HepG2 (cell line): ENCODE measurements around the gene MRPL37. TPM values are rescaled to one million over a fixed set of nuclear protein-coding genes. Genes with fewer than 3 reads are reported as not detected.

Source experiments
- ATAC-seq: fragments of 200-7000 bp; cut with Tn5 transposase; 3 replicates; pipeline ENCODE4 v1.9.1; 2020; ENCODE audit warnings: mild to moderate bottlenecking, moderate library complexity
- BruUV-seq: library from RNA; stranded (reverse); fragments of 400-500 nt; replicated peaks from 2 replicates; lab custom pipeline; 2021; lab: Mats Ljungman, UMichigan
- CTCF ChIA-PET: fragments of 300-600 bp; formaldehyde crosslinking; extraction: SDS; loops from one replicate; lab custom pipeline; 2021; ENCODE audit warnings: low total read pairs, inconsistent platforms, low intra/inter-chr PET ratio; lab: Yijun Ruan, JAX
- POLR2A ChIA-PET: fragments of 350-600 bp; sonication (Branson Sonifier 250); formaldehyde crosslinking; loops from one replicate; lab custom pipeline; 2020; ENCODE audit warnings: antibody characterized with exemption, inconsistent platforms; lab: Yijun Ruan, JAX
- DNase-seq: peaks from one replicate; pipeline ENCODE4 v3.0.0-alpha.2; 2015; ENCODE audit warnings: low spot score
- FAIRE-seq: peaks from 3 replicates; lab custom pipeline; 2011; peaks lifted over from hg19 to GRCh38; lab: Jason Lieb, UNC
- H2AFZ ChIP-seq: one replicate; pipeline ENCODE4 v1.6.1; 2011; ENCODE audit warnings: low read length, inconsistent platforms
- H3K27ac ChIP-seq: fragments of 300-600 bp; 3 replicates; pipeline ENCODE4 v1.8.0; 2011; ENCODE audit warnings: mixed run types, mild to moderate bottlenecking, mixed read lengths, low read length, inconsistent platforms; ENCODE audit not compliant: insufficient read depth; ENCODE audit errors: extremely low read length
- H3K27me3 ChIP-seq, 2 experiments: fragments of 200-600 bp in 1 of 2; 2 replicates in 1 of 2; 3 replicates in 1 of 2; pipeline versions ENCODE4 v1.6.0 to v1.8.0; 2011; ENCODE audit warnings: low read length in 2 of 2, mild to moderate bottlenecking in 2 of 2, moderate library complexity in 2 of 2, inconsistent platforms in 1 of 2; ENCODE audit not compliant: insufficient read depth in 2 of 2, control insufficient read depth in 1 of 2
- H3K36me3 ChIP-seq, 2 experiments: fragments of 200-600 bp in 1 of 2; replicated peaks in 1 of 2; 2 replicates in 1 of 2; 3 replicates in 1 of 2; pipeline versions ENCODE4 v1.5.1 to v1.8.0; 2011; ENCODE audit warnings: low read length in 2 of 2, inconsistent platforms in 1 of 2; ENCODE audit not compliant: insufficient read depth in 2 of 2, control insufficient read depth in 1 of 2
- H3K4me1 ChIP-seq: 2 replicates; pipeline ENCODE4 v1.5.1; 2012; ENCODE audit warnings: low read length, inconsistent platforms; ENCODE audit not compliant: insufficient read depth
- H3K4me2 ChIP-seq: 2 replicates; pipeline ENCODE4 v1.6.0; 2011; ENCODE audit warnings: low read depth, low read length, inconsistent platforms
- H3K4me3 ChIP-seq, 3 experiments: fragments of 200-600 bp in 1 of 3; sonication (generic), shearing (Covaris generic) in 1 of 3; replicated peaks in 1 of 3; 2 replicates each; pipeline ENCODE4 v1.5.1; 2011 to 2016; ENCODE audit warnings: low read length in 3 of 3, inconsistent platforms in 2 of 3, low read depth in 2 of 3, mild to moderate bottlenecking in 2 of 3, control low read depth in 1 of 3, mixed read lengths in 1 of 3; ENCODE audit not compliant: insufficient read depth in 1 of 3
- H3K79me2 ChIP-seq: one replicate; pipeline ENCODE4 v1.6.1; 2011; ENCODE audit warnings: low read length, inconsistent platforms; ENCODE audit not compliant: insufficient read depth
- H3K9ac ChIP-seq: 2 replicates; pipeline ENCODE4 v1.6.0; 2011; ENCODE audit warnings: mild to moderate bottlenecking, low read depth, low read length, inconsistent platforms; ENCODE audit not compliant: insufficient read depth
- H3K9me3 ChIP-seq: 2 replicates; pipeline ENCODE4 v1.5.1; 2012; ENCODE audit warnings: mild to moderate bottlenecking, low read length
- H4K20me1 ChIP-seq: 2 replicates; pipeline ENCODE4 v1.6.0; 2011; ENCODE audit warnings: inconsistent platforms, mild to moderate bottlenecking, low read length, moderate library complexity; ENCODE audit not compliant: insufficient read depth
- AGO2 ChIP-seq: fragments of 200-400 bp; formaldehyde crosslinking; optimal IDR thresholded peaks from 2 replicates; pipeline ENCODE3; 2017; ENCODE audit warnings: mild to moderate bottlenecking, low read depth, low read length, moderate library complexity
- AHR ChIP-seq: IDR thresholded peaks from 2 replicates; pipeline ENCODE4 v1.6.1; 2018; ENCODE audit warnings: missing genetic modification reagents, missing compliant biosample characterization
- FOXP4 ChIP-seq: sonication (generic); formaldehyde crosslinking; IDR thresholded peaks from 2 replicates; pipeline ENCODE4 v1.4.0; 2020; ENCODE audit warnings: missing genetic modification reagents
- HNF4A ChIP-seq: sonication (generic); formaldehyde crosslinking; IDR thresholded peaks from 2 replicates; pipeline ENCODE4 v1.4.0; 2020; ENCODE audit warnings: missing genetic modification reagents
- RFX1 ChIP-seq: fragments of 450-650 bp; IDR thresholded peaks from 2 replicates; pipeline ENCODE4 v1.6.1; 2017
- THRA ChIP-seq: sonication (generic); formaldehyde crosslinking; IDR thresholded peaks from 2 replicates; pipeline ENCODE4 v1.4.0; 2020; ENCODE audit warnings: missing genetic modification reagents, borderline replicate concordance
- ZBTB1 ChIP-seq: sonication (generic); formaldehyde crosslinking; IDR thresholded peaks from 2 replicates; pipeline ENCODE4 v1.4.0; 2020; ENCODE audit warnings: missing genetic modification reagents, borderline replicate concordance
- ZMAT5 ChIP-seq: sonication (generic); formaldehyde crosslinking; IDR thresholded peaks from 2 replicates; pipeline ENCODE4 v1.5.0; 2020; ENCODE audit warnings: mild to moderate bottlenecking, low read depth, missing genetic modification reagents, borderline replicate concordance
- ZNF12 ChIP-seq: sonication (generic); formaldehyde crosslinking; IDR thresholded peaks from 2 replicates; pipeline ENCODE4 v1.5.0; 2020; ENCODE audit warnings: missing genetic modification reagents
- ZNF251 ChIP-seq: sonication (generic); formaldehyde crosslinking; IDR thresholded peaks from 2 replicates; pipeline ENCODE4 v1.9.0; 2021; ENCODE audit warnings: mild to moderate bottlenecking, missing genetic modification reagents
- ZNF546 ChIP-seq: sonication (generic); formaldehyde crosslinking; conservative IDR thresholded peaks from 2 replicates; pipeline ENCODE4 v1.8.1; 2023; ENCODE audit warnings: mild to moderate bottlenecking, missing genetic modification reagents
- WGBS: methylation state at CpG from one replicate; pipeline ENCODE4 v1.1.6; 2017; ENCODE audit warnings: low lambda C conversion rate; 5-methylcytosine and 5-hydroxymethylcytosine counted together
- in situ Hi-C: cut with HindIII; loops from 2 replicates; pipeline ENCODE4 v1.10.0; 2017; ENCODE audit warnings: low pct_unique_long_range_greater_than_20kb; ENCODE audit not compliant: extremely low pct_ligation_motif_present
- intact Hi-C: fragments of 100-400 bp; cut with micrococcal nuclease; formaldehyde crosslinking; loops from one replicate; pipeline ENCODE4 v1.10.0; 2022; ENCODE audit not compliant: unreplicated experiment
- polyA plus RNA-seq, 8 experiments: library from polyadenylated mRNA; depleted of rRNA in 3 of 8; stranded (reverse) in 7 of 8; unstranded in 1 of 8; fragments of >200 nt; fragmentation: Illumina TruSeq in 4 of 8; extraction: Trizol in 4 of 8; gene quantifications; 2 replicates each; pipeline versions ENCODE4 v1.2.1 to v1.2.3, GENCODE V29; 2011 to 2016; ENCODE audit warnings: low read depth in 4 of 8, missing spikeins in 1 of 8, mixed read lengths in 1 of 8; ENCODE audit not compliant: insufficient read depth in 1 of 8
- total RNA-seq, 5 experiments: library from RNA; depleted of rRNA; stranded (reverse); fragments of >200 nt; fragmentation: Illumina TruSeq; extraction: Trizol; gene quantifications; 2 replicates each; pipeline ENCODE4 v1.2.3, GENCODE V29; 2016; ENCODE audit warnings: low read depth in 1 of 5

The MRPL37 gene
- total and polyA plus RNA-seq, 2 of the 13 experiments (the other 11 are each of a cell fraction or from before 2014, with no cell fraction given): 31.7 to 127 TPM

GRCh38 chr1:54263601-54264226 is 63.7 kb downstream of the MRPL37 start:
- DNase-seq: no peak
- POLR2A ChIA-PET: no interaction called here
- ATAC-seq: no peak
- intact Hi-C loops (no loop called here), in situ Hi-C loops (no loop called here)
- CTCF ChIA-PET: no interaction called here
- H2AFZ ChIP-seq: no peak overlapping the region
- no peak overlapping the region for H3K27ac ChIP-seq
- no peak overlapping the region for H3K9ac ChIP-seq
- WGBS: 88% methylated on average over 6 of the region's 6 CpGs
- no peaks in the 10 kb centered on the region for H3K9me3 ChIP-seq
- TF ChIP-seq FOXP4 (CRISPR knock-in tag) (no peak), ZNF546 (CRISPR knock-in tag) (no peak), ZBTB1 (CRISPR knock-in tag) (no peak), HNF4A (CRISPR knock-in tag) (no peak)
- no peaks in the 10 kb centered on the region for H4K20me1 ChIP-seq
- H3K79me2 ChIP-seq: no peaks in the 10 kb centered on the region
- peaks cover 0 to 3% of the 10 kb centered on the region in 2 experiments; a peak in 3 of 5 replicates for H3K36me3 ChIP-seq
- no peak overlapping the region for H3K4me2 ChIP-seq
- BruUV-seq: no TSS peak
- H3K27me3 ChIP-seq: no peaks in the 10 kb centered on the region; a peak in 1 of 5 replicates
- no peak overlapping the region for H3K4me3 ChIP-seq
- no peak for FAIRE-seq
- H3K4me1 ChIP-seq: peaks cover 17% of the 10 kb centered on the region

GRCh38 chr1:54265126-54265525 is 65.2 kb downstream of the MRPL37 start:
- DNase-seq (no peak), FAIRE-seq (no peak), ATAC-seq (no peak)
- Histone ChIP-seq H4K20me1 (no peaks in the 10 kb centered on the region), H3K4me3 (no peak overlapping the region), H3K9me3 (no peaks in the 10 kb centered on the region), H3K27me3 (no peaks in the 10 kb centered on the region), H3K27ac (no peak overlapping the region), H3K79me2 (no peaks in the 10 kb centered on the region), H3K4me2 (no peak overlapping the region), H3K9ac (no peak overlapping the region), H2AFZ (no peak overlapping the region), H3K36me3 (peaks cover 0 to 3% of the 10 kb centered on the region in 2 experiments; a peak in 3 of 5 replicates), H3K4me1 (peaks cover 17% of the 10 kb centered on the region)
- WGBS: 96% methylated on average over 7 of the region's 8 CpGs
- intact Hi-C loops: no loop called here
- BruUV-seq: no TSS peak
- ChIA-PET CTCF (no interaction called here), POLR2A (no interaction called here)
- in situ Hi-C loops: no loop called here
- TF ChIP-seq FOXP4 (CRISPR knock-in tag): no peak
- TF ChIP-seq RFX1: no peak
- no peak for TF ChIP-seq ZNF251 (CRISPR knock-in tag)
- no peak for TF ChIP-seq AGO2
- TF ChIP-seq THRA: no peak
- TF ChIP-seq ZMAT5 (CRISPR knock-in tag): no peak
- TF ChIP-seq ZNF12: no peak
- no peak for TF ChIP-seq AHR (CRISPR knock-in tag)
